SK-N-SH (cell line): Measurements from ENCODE around the gene ZNF438. TPM values are rescaled to one million over a fixed set of nuclear protein-coding genes. Genes with fewer than 3 reads are reported as not detected.

ENCODE experiments used
- CTCF ChIA-PET: fragments of 300-600, 350-600 bp; formaldehyde crosslinking; extraction: SDS; loops from one replicate; lab custom pipeline; 2021; lab: Yijun Ruan, JAX
- POLR2A ChIA-PET: fragments of 350-600 bp; sonication (Branson Sonifier 250); formaldehyde crosslinking; extraction: SDS; loops from one replicate; lab custom pipeline; 2020; ENCODE audit warnings: antibody characterized with exemption, inconsistent platforms; lab: Yijun Ruan, JAX
- DNase-seq: peaks from one replicate; pipeline ENCODE4 v3.0.0; 2012
- H2AFZ ChIP-seq: fragments of 200-600 bp; sonication (generic); 2 replicates; pipeline ENCODE4 v1.8.1; 2016; ENCODE audit warnings: antibody characterized with exemption, mild to moderate bottlenecking, low read depth
- H3F3A ChIP-seq: fragments of 200-600 bp; sonication (generic); replicated peaks from 2 replicates; pipeline ENCODE3; 2016; ENCODE audit warnings: antibody characterized with exemption, mild to moderate bottlenecking; ENCODE audit not compliant: insufficient read depth
- H3K27ac ChIP-seq, 2 experiments: fragments of 200-500 bp in 1 of 2; fragments of 200-600 bp in 1 of 2; sonication (Bioruptor generic) in 1 of 2; sonication (generic), shearing (Covaris generic) in 1 of 2; 2 replicates each; pipeline versions ENCODE4 v1.5.1 to v1.6.1; 2014 to 2016; ENCODE audit warnings: low read depth in 2 of 2, inconsistent platforms in 1 of 2, low read length in 1 of 2, mild to moderate bottlenecking in 1 of 2, mixed read lengths in 1 of 2
- H3K27me3 ChIP-seq: fragments of 200-600 bp; sonication (generic), shearing (Covaris generic); 2 replicates; pipeline ENCODE4 v1.6.1; 2016; ENCODE audit warnings: mixed run types; ENCODE audit not compliant: insufficient read depth
- H3K36me3 ChIP-seq, 2 experiments: fragments of 200-500 bp in 1 of 2; fragments of 200-600 bp in 1 of 2; sonication (Bioruptor generic) in 1 of 2; sonication (generic) in 1 of 2; replicated peaks in 1 of 2; 2 replicates each; pipeline versions ENCODE3 to v1.5.1; 2014 to 2016; ENCODE audit warnings: low read length in 1 of 2, mild to moderate bottlenecking in 1 of 2; ENCODE audit not compliant: insufficient read depth in 2 of 2, control insufficient read depth in 1 of 2
- H3K4me1 ChIP-seq, 2 experiments: fragments of 200-500 bp in 1 of 2; fragments of 200-600 bp in 1 of 2; sonication (Bioruptor generic) in 1 of 2; sonication (generic), shearing (Covaris generic) in 1 of 2; 2 replicates each; pipeline versions ENCODE4 v1.5.1 to v1.6.1; 2014 to 2016; ENCODE audit warnings: low read depth in 1 of 2, low read length in 1 of 2, mixed run types in 1 of 2; ENCODE audit not compliant: insufficient read depth in 2 of 2, control insufficient read depth in 1 of 2
- H3K4me2 ChIP-seq: fragments of 200-600 bp; sonication (generic), shearing (Covaris generic); 2 replicates; pipeline ENCODE4 v1.6.1; 2017; ENCODE audit warnings: mixed run types
- H3K4me3 ChIP-seq, 2 experiments: fragments of 200-500 bp in 1 of 2; fragments of 200-600 bp in 1 of 2; sonication (Bioruptor generic) in 1 of 2; sonication (generic), shearing (Covaris generic) in 1 of 2; 2 replicates each; pipeline versions ENCODE4 v1.5.1 to v1.8.1; 2014 to 2016; ENCODE audit warnings: low read depth in 2 of 2, inconsistent platforms in 1 of 2, low read length in 1 of 2, mild to moderate bottlenecking in 1 of 2, mixed read lengths in 1 of 2, moderate library complexity in 1 of 2
- H3K79me2 ChIP-seq: fragments of 200-600 bp; sonication (generic); 2 replicates; pipeline ENCODE4 v1.8.1; 2017; ENCODE audit warnings: mild to moderate bottlenecking; ENCODE audit not compliant: insufficient read depth
- H3K9ac ChIP-seq: fragments of 200-600 bp; sonication (generic); 2 replicates; pipeline ENCODE4 v1.6.1; 2017; ENCODE audit warnings: mixed run types
- H3K9me2 ChIP-seq: fragments of 200-600 bp; sonication (generic); 2 replicates; pipeline ENCODE4 v1.6.1; 2017; ENCODE audit warnings: mixed run types
- H3K9me3 ChIP-seq: fragments of 200-600 bp; sonication (generic); 2 replicates; pipeline ENCODE4 v1.6.1; 2017; ENCODE audit warnings: mixed run types, mild to moderate bottlenecking, moderate library complexity
- H4K20me1 ChIP-seq: fragments of 200-600 bp; sonication (generic); 2 replicates; pipeline ENCODE4 v1.6.1; 2017; ENCODE audit warnings: mild to moderate bottlenecking, mixed run types; ENCODE audit not compliant: insufficient read depth
- EP300 ChIP-seq, 2 experiments: IDR thresholded peaks; 2 replicates each; pipeline versions ENCODE4 v1.4.0 to v1.6.1; 2012; ENCODE audit warnings: borderline replicate concordance in 1 of 2, low read depth in 1 of 2, low read length in 1 of 2
- FOXM1 ChIP-seq: IDR thresholded peaks from 2 replicates; pipeline ENCODE4 v1.4.0; 2012; ENCODE audit warnings: low read depth, mild to moderate bottlenecking
- GABPA ChIP-seq: IDR thresholded peaks from 2 replicates; pipeline ENCODE4 v1.4.0; 2012; ENCODE audit warnings: low read depth, mild to moderate bottlenecking
- MAX ChIP-seq: IDR thresholded peaks from 2 replicates; pipeline ENCODE4 v1.4.0; 2012; ENCODE audit warnings: low read depth
- NFIC ChIP-seq: IDR thresholded peaks from 2 replicates; pipeline ENCODE4 v1.4.0; 2012; ENCODE audit warnings: borderline replicate concordance
- POLR2AphosphoS5 ChIP-seq: IDR thresholded peaks from 2 replicates; pipeline ENCODE4 v1.6.1; 2012; ENCODE audit warnings: low read depth, low read length
- RAD21 ChIP-seq: IDR thresholded peaks from 2 replicates; pipeline ENCODE4 v1.6.1; 2012; ENCODE audit warnings: mild to moderate bottlenecking, low read length
- RFX5 ChIP-seq: IDR thresholded peaks from 2 replicates; pipeline ENCODE4 v1.6.1; 2012; ENCODE audit warnings: mild to moderate bottlenecking, improper control_type of control experiment, low read length
- SIN3A ChIP-seq: IDR thresholded peaks from 2 replicates; pipeline ENCODE4 v1.6.1; 2012; ENCODE audit warnings: low read depth, mild to moderate bottlenecking, low read length, moderate library complexity, borderline replicate concordance
- TAF1 ChIP-seq: IDR thresholded peaks from 2 replicates; pipeline ENCODE4 v1.6.1; 2012; ENCODE audit warnings: low read depth, mild to moderate bottlenecking, low read length, moderate library complexity, borderline replicate concordance
- TCF12 ChIP-seq: IDR thresholded peaks from 2 replicates; pipeline ENCODE4 v1.4.0; 2012
- TEAD4 ChIP-seq: IDR thresholded peaks from 2 replicates; pipeline ENCODE4 v1.4.0; 2012; ENCODE audit warnings: mild to moderate bottlenecking, borderline replicate concordance; ENCODE audit not compliant: insufficient read depth
- whole genome bisulfite sequencing: methylation state at CpG from one replicate; pipeline ENCODE4 v1.1.6; 2017; ENCODE audit warnings: low lambda C conversion rate; 5-methylcytosine and 5-hydroxymethylcytosine counted together
- polyA plus RNA-seq, 3 experiments: library from polyadenylated mRNA; depleted of rRNA; stranded (reverse); fragments of >200 nt; gene quantifications; 2 replicates each; pipeline ENCODE4 v1.2.3, GENCODE V29; 2012
- TF ChIP-seq, protein P1 (sequence below): fragments of 200-600 bp; sonication (generic); IDR thresholded peaks from 2 replicates; pipeline ENCODE4 v1.6.1; 2017; ENCODE audit warnings: antibody characterized with exemption, mild to moderate bottlenecking, moderate library complexity
- TF ChIP-seq, protein P2 (sequence below): IDR thresholded peaks from 2 replicates; pipeline ENCODE4; 2012
- TF ChIP-seq, protein P3 (sequence below): IDR thresholded peaks from 2 replicates; pipeline ENCODE4 v1.6.1; 2012; ENCODE audit warnings: mild to moderate bottlenecking, low read depth, low read length, moderate library complexity
- TF ChIP-seq, protein P4 (sequence below): fragments of 150-350 bp; IDR thresholded peaks from 2 replicates; pipeline ENCODE4 v1.6.1; 2017; ENCODE audit warnings: antibody characterized with exemption, low read length, low read depth, borderline replicate concordance

Gene ZNF438
- polyA plus RNA-seq, 1 of the 3 experiments (the other 2 are of a cell fraction) = 2.1 TPM

DNA sequence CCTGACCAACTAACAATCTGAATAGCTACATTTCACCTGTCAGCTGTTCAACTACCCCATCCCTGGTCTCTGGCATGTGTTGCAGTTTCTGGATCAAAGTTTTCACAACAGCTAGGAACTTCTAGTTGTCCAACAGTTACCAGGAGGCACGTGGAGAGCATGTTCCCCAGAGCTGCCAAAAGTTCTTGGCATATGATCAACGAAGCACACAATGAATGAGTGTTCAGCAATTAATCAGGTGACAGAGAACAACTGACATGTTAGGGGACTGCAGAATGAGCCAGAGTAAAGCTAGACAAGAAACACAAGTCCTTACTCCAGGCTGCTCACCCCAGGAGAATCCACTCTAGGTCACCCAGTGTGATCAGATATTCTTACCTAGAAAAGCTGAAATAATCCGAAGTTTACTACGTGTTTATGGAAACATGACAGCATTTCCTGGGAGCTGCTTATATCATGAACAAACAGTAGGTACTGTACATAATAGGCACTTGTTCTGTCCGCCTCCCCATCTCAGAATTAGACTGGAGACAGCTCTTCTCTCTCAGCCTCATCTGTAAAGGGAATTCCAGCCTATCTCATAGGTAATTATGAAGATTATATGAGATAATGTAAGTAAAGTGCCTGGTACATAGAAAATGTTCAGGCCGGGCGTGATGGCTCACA, 50.6 kb downstream of the ZNF438 start:
- DNase-seq = no peak
- Histone ChIP-seq H3K9me3 (no peaks in the 10 kb centered on the region), H3K4me2 (no peak overlapping the region), H3K4me3 (no peak overlapping the region), H4K20me1 (no peaks in the 10 kb centered on the region), H3K36me3 (peaks cover 0 to 7% of the 10 kb centered on the region in 2 experiments), H3F3A (no peaks in the 10 kb centered on the region), H2AFZ (no peak overlapping the region), H3K9me2 (no peaks in the 10 kb centered on the region), H3K27me3 (no peaks in the 10 kb centered on the region), H3K4me1 (no peaks in the 10 kb centered on the region), H3K27ac (no peak overlapping the region), H3K79me2 (no peaks in the 10 kb centered on the region), H3K9ac (no peak overlapping the region)
- CTCF ChIA-PET = no interaction called here
- TF ChIP-seq, protein P1, sequence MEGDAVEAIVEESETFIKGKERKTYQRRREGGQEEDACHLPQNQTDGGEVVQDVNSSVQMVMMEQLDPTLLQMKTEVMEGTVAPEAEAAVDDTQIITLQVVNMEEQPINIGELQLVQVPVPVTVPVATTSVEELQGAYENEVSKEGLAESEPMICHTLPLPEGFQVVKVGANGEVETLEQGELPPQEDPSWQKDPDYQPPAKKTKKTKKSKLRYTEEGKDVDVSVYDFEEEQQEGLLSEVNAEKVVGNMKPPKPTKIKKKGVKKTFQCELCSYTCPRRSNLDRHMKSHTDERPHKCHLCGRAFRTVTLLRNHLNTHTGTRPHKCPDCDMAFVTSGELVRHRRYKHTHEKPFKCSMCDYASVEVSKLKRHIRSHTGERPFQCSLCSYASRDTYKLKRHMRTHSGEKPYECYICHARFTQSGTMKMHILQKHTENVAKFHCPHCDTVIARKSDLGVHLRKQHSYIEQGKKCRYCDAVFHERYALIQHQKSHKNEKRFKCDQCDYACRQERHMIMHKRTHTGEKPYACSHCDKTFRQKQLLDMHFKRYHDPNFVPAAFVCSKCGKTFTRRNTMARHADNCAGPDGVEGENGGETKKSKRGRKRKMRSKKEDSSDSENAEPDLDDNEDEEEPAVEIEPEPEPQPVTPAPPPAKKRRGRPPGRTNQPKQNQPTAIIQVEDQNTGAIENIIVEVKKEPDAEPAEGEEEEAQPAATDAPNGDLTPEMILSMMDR = no peak
- TF ChIP-seq RFX5 = no peak
- no peak for TF ChIP-seq SIN3A
- TF ChIP-seq NFIC = no peak
- TF ChIP-seq TAF1 = no peak
- no peak for TF ChIP-seq FOXM1
- TF ChIP-seq, protein P2, sequence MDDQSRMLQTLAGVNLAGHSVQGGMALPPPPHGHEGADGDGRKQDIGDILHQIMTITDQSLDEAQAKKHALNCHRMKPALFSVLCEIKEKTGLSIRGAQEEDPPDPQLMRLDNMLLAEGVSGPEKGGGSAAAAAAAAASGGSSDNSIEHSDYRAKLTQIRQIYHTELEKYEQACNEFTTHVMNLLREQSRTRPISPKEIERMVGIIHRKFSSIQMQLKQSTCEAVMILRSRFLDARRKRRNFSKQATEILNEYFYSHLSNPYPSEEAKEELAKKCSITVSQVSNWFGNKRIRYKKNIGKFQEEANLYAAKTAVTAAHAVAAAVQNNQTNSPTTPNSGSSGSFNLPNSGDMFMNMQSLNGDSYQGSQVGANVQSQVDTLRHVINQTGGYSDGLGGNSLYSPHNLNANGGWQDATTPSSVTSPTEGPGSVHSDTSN = no peak
- no peak for TF ChIP-seq MAX
- no peak for TF ChIP-seq TCF12
- TF ChIP-seq RAD21 = no peak
- TF ChIP-seq GABPA = no peak
- TF ChIP-seq, protein P3, sequence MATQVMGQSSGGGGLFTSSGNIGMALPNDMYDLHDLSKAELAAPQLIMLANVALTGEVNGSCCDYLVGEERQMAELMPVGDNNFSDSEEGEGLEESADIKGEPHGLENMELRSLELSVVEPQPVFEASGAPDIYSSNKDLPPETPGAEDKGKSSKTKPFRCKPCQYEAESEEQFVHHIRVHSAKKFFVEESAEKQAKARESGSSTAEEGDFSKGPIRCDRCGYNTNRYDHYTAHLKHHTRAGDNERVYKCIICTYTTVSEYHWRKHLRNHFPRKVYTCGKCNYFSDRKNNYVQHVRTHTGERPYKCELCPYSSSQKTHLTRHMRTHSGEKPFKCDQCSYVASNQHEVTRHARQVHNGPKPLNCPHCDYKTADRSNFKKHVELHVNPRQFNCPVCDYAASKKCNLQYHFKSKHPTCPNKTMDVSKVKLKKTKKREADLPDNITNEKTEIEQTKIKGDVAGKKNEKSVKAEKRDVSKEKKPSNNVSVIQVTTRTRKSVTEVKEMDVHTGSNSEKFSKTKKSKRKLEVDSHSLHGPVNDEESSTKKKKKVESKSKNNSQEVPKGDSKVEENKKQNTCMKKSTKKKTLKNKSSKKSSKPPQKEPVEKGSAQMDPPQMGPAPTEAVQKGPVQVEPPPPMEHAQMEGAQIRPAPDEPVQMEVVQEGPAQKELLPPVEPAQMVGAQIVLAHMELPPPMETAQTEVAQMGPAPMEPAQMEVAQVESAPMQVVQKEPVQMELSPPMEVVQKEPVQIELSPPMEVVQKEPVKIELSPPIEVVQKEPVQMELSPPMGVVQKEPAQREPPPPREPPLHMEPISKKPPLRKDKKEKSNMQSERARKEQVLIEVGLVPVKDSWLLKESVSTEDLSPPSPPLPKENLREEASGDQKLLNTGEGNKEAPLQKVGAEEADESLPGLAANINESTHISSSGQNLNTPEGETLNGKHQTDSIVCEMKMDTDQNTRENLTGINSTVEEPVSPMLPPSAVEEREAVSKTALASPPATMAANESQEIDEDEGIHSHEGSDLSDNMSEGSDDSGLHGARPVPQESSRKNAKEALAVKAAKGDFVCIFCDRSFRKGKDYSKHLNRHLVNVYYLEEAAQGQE = no peak
- TF ChIP-seq POLR2AphosphoS5 = no peak
- no peak for TF ChIP-seq EP300 (IDR thresholded peaks at IDR 0.05; ENCODE audit: borderline replicate concordance in 1 of 2, low read depth in 1 of 2, low read length in 1 of 2)
- no peak for TF ChIP-seq TEAD4
- TF ChIP-seq, protein P4, sequence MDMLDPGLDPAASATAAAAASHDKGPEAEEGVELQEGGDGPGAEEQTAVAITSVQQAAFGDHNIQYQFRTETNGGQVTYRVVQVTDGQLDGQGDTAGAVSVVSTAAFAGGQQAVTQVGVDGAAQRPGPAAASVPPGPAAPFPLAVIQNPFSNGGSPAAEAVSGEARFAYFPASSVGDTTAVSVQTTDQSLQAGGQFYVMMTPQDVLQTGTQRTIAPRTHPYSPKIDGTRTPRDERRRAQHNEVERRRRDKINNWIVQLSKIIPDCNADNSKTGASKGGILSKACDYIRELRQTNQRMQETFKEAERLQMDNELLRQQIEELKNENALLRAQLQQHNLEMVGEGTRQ = no peak
- POLR2A ChIA-PET = no interaction called here
- WGBS = 76% methylated on average over 7 of the region's 7 CpGs
